SH-SY5Y (cell line): ENCODE data around the gene IFNG-AS1.

Experiments used
- GATA2 ChIP-seq: IDR thresholded peaks from 2 replicates; pipeline ENCODE4 v1.6.1; 2011; ENCODE audit warnings: mild to moderate bottlenecking, low read depth, low read length
- GATA3 ChIP-seq: IDR thresholded peaks from 2 replicates; pipeline ENCODE4 v1.6.1; 2011; ENCODE audit warnings: low read depth, mild to moderate bottlenecking, low read length, moderate library complexity

DNA sequence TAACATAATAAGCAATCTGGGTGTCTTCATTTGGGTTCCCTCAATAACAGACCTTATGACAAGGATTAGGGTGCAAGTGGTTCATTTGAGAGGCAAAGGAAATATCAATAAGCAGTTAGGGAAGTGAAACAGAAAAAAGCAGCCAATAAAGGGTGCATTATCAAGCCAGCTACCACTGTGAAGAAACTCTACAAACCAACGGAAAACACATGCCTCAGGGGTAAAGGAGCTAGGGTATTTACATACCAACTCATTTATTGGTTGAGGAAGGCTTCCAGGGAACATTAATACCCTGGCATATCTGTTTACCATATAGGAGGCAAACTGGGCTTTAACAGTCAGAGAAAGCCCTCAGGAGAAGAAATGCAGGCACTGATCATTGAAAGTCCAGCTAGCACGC is 22.7 kb upstream of the IFNG-AS1 start:
- TF ChIP-seq GATA3 (no peak), GATA2 (no peak)
